RWPE2 (cell line): Measurements from ENCODE around the gene TIGD3.
A peak's percentile ranks its signal among the peaks of the same experiment; 100 is the strongest.

Experiments used
- ATAC-seq: fragments of 200-7000 bp; cut with Tn5 transposase; 3 replicates; pipeline ENCODE4 v1.9.1; 2021; ENCODE audit warnings: low read depth
- DNase-seq: peaks from one replicate; pipeline ENCODE4 v3.0.0-alpha.2; 2020; ENCODE audit warnings: low spot score
- H3K27ac ChIP-seq: fragments of 450-650 bp; 2 replicates; pipeline ENCODE4 v1.5.1; 2017; ENCODE audit warnings: mild to moderate bottlenecking; ENCODE audit not compliant: poor library complexity, severe bottlenecking
- H3K27me3 ChIP-seq: fragments of 250-450 bp; sonication (Bioruptor Pico); 2 replicates; pipeline ENCODE4 v1.5.1; 2021; ENCODE audit warnings: mild to moderate bottlenecking, moderate library complexity; ENCODE audit not compliant: insufficient read depth, poor library complexity, severe bottlenecking
- H3K36me3 ChIP-seq: fragments of 250-450 bp; sonication (Bioruptor Pico); 2 replicates; pipeline ENCODE4 v1.5.1; 2020; ENCODE audit warnings: low read depth, mild to moderate bottlenecking, moderate library complexity
- H3K4me1 ChIP-seq: fragments of 250-450 bp; sonication (Bioruptor Pico); 2 replicates; pipeline ENCODE4 v1.5.1; 2021; ENCODE audit warnings: mild to moderate bottlenecking, moderate library complexity; ENCODE audit not compliant: insufficient read depth, poor library complexity, severe bottlenecking
- H3K4me3 ChIP-seq: fragments of 250-450 bp; sonication (Bioruptor Pico); 2 replicates; pipeline ENCODE4 v1.5.1; 2021; ENCODE audit warnings: mild to moderate bottlenecking, moderate library complexity; ENCODE audit not compliant: severe bottlenecking
- H3K9me3 ChIP-seq: fragments of 250-450 bp; sonication (Bioruptor Pico); 2 replicates; pipeline ENCODE4 v1.5.1; 2021; ENCODE audit warnings: mild to moderate bottlenecking, moderate library complexity; ENCODE audit not compliant: severe bottlenecking
- CTCF ChIP-seq: fragments of 450-650 bp; IDR thresholded peaks from one replicate; pipeline ENCODE4 v1.5.1; 2017; ENCODE audit warnings: mild to moderate bottlenecking, moderate library complexity; ENCODE audit not compliant: poor library complexity, severe bottlenecking

Gene TIGD3

GRCh38 chr11:65366340-65366773, 11.8 kb downstream of the TIGD3 start:
- Histone ChIP-seq H3K9me3 (no peaks in the 10 kb centered on the region), H3K4me1 (no peaks in the 10 kb centered on the region), H3K27ac (no peak overlapping the region), H3K4me3 (no peak overlapping the region), H3K36me3 (no peaks in the 10 kb centered on the region), H3K27me3 (no peaks in the 10 kb centered on the region)
- ATAC-seq: peak; percentile 74
- TF ChIP-seq CTCF: peak; percentile 94
- no peak for DNase-seq

- no peak overlapping the region for H3K27ac ChIP-seq
Measured at GRCh38 chr11:65370659-65371049, 16.1 kb downstream of the TIGD3 start.

GRCh38 chr11:65373839-65374580, 19.5 kb downstream of the TIGD3 start:
- ATAC-seq: no peak
- no peak for TF ChIP-seq CTCF

More at GRCh38 chr11:65370659-65371049, 16.1 kb downstream of the TIGD3 start:
- Histone ChIP-seq H3K36me3 (no peaks in the 10 kb centered on the region), H3K9me3 (no peaks in the 10 kb centered on the region), H3K4me3 (no peak overlapping the region), H3K4me1 (no peaks in the 10 kb centered on the region), H3K27me3 (no peaks in the 10 kb centered on the region)
- ATAC-seq (no peak), DNase-seq (no peak)
- TF ChIP-seq CTCF: no peak

GRCh38 chr11:65375012-65375411, 20.5 kb downstream of the TIGD3 start:
- Histone ChIP-seq H3K9me3 (no peaks in the 10 kb centered on the region), H3K4me1 (no peaks in the 10 kb centered on the region), H3K27ac (no peak overlapping the region), H3K4me3 (no peak overlapping the region), H3K27me3 (no peaks in the 10 kb centered on the region), H3K36me3 (no peaks in the 10 kb centered on the region)
- no peak for DNase-seq
- no peak for TF ChIP-seq CTCF
- ATAC-seq: no peak

More at GRCh38 chr11:65373839-65374580, 19.5 kb downstream of the TIGD3 start:
- H3K27me3 ChIP-seq: no peaks in the 10 kb centered on the region
- no peak overlapping the region for H3K4me3 ChIP-seq
- H3K36me3 ChIP-seq: no peaks in the 10 kb centered on the region
- H3K4me1 ChIP-seq: no peaks in the 10 kb centered on the region
- H3K27ac ChIP-seq: no peak overlapping the region
- no peak for DNase-seq
- H3K9me3 ChIP-seq: no peaks in the 10 kb centered on the region

GRCh38 chr11:65376138-65376713, 21.7 kb downstream of the TIGD3 start:
- no peak overlapping the region for H3K27ac ChIP-seq
- no peak for TF ChIP-seq CTCF
- H3K27me3 ChIP-seq: no peaks in the 10 kb centered on the region
- DNase-seq (no peak), ATAC-seq (no peak)
- no peaks in the 10 kb centered on the region for H3K36me3 ChIP-seq
- H3K4me1 ChIP-seq: peaks cover 2% of the 10 kb centered on the region
- H3K4me3 ChIP-seq: no peak overlapping the region
- H3K9me3 ChIP-seq: no peaks in the 10 kb centered on the region
